ENCODE measurements around the gene TEX29. TPM values are rescaled to one million over a fixed set of nuclear protein-coding genes. Genes with fewer than 3 reads are reported as not detected.

Gene TEX29
- total and polyA plus RNA-seq, 7 donors = 0.79 to 2.1 (median 1.5) TPM; not detected in 4

- no peaks in the 10 kb centered on the region for H3K4me1 ChIP-seq
- WGBS, 2 donors = 77 to 79% methylated on average over 21 of the region's 21 CpGs
These were observed 69.4 kb downstream of the TEX29 start for GRCh38 chr13:111389621-111390521.

GRCh38 chr13:111390522-111391270 lies 70.3 kb downstream of the TEX29 start:
- Histone ChIP-seq H3K27ac (no peak overlapping the region), H3K4me3 (no peak overlapping the region), H3K36me3 (no peaks in the 10 kb centered on the region), H3K9me3 (no peaks in the 10 kb centered on the region), H3K4me1 (no peaks in the 10 kb centered on the region), H3K27me3 (no peaks in the 10 kb centered on the region)
- no peak for DNase-seq
- 88 to 89% methylated on average over 18 of the region's 18 CpGs for WGBS, 2 donors
- intact Hi-C loops (cut with DNase I) = no loop called here
- TF ChIP-seq POLR2A (IDR thresholded peaks at IDR 0.05) (no peak), POLR2AphosphoS5 (IDR thresholded peaks at IDR 0.05) (no peak), CTCF (IDR thresholded peaks at IDR 0.05) (no peak), EP300 (IDR thresholded peaks at IDR 0.05) (no peak)

More at GRCh38 chr13:111389621-111390521, 69.4 kb downstream of the TEX29 start:
- no peaks in the 10 kb centered on the region for H3K36me3 ChIP-seq
- no peak for DNase-seq
- H3K4me3 ChIP-seq = no peak overlapping the region
- H3K9me3 ChIP-seq = no peaks in the 10 kb centered on the region
- intact Hi-C loops (cut with DNase I) = no loop called here
- H3K27me3 ChIP-seq = no peaks in the 10 kb centered on the region
- H3K27ac ChIP-seq = no peak overlapping the region
- TF ChIP-seq EP300 (IDR thresholded peaks at IDR 0.05) = no peak
- TF ChIP-seq POLR2A (IDR thresholded peaks at IDR 0.05) = no peak
- no peak for TF ChIP-seq CTCF (IDR thresholded peaks at IDR 0.05)
- no peak for TF ChIP-seq POLR2AphosphoS5 (IDR thresholded peaks at IDR 0.05)

DNA sequence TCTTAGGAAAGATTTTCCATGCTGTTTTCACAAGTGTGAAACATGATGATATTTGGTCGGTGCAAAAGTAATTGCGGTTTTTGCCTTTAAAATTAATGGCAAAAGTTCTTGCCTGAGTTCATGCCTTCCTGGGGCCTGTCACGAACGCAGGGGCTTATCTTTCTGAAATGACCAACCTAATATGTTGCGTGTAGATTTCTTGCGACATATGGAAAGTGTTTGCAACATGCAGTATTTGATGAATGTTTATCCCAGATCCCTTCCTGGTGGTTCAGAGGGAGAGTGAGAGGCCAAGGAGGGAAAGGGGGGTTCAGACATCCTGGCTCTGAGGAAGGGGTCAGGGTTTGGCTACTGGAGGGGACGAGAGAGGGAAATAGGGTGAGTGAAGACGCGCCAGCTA lies 72.0 kb downstream of the TEX29 start:
- no peaks in the 10 kb centered on the region for H3K27me3 ChIP-seq
- no peak overlapping the region for H3K4me3 ChIP-seq
- DNase-seq = no peak
- no peak overlapping the region for H3K27ac ChIP-seq
- H3K4me1 ChIP-seq = no peaks in the 10 kb centered on the region
- WGBS, 2 donors = 81 to 86% methylated on average over 9 of the region's 9 CpGs
- H3K9me3 ChIP-seq = no peaks in the 10 kb centered on the region
- no peaks in the 10 kb centered on the region for H3K36me3 ChIP-seq
- intact Hi-C loops (cut with DNase I) = no loop called here
- TF ChIP-seq EP300 (IDR thresholded peaks at IDR 0.05) = no peak
- TF ChIP-seq POLR2A (IDR thresholded peaks at IDR 0.05) = no peak
- no peak for TF ChIP-seq POLR2AphosphoS5 (IDR thresholded peaks at IDR 0.05)
- no peak for TF ChIP-seq CTCF (IDR thresholded peaks at IDR 0.05)

DNA sequence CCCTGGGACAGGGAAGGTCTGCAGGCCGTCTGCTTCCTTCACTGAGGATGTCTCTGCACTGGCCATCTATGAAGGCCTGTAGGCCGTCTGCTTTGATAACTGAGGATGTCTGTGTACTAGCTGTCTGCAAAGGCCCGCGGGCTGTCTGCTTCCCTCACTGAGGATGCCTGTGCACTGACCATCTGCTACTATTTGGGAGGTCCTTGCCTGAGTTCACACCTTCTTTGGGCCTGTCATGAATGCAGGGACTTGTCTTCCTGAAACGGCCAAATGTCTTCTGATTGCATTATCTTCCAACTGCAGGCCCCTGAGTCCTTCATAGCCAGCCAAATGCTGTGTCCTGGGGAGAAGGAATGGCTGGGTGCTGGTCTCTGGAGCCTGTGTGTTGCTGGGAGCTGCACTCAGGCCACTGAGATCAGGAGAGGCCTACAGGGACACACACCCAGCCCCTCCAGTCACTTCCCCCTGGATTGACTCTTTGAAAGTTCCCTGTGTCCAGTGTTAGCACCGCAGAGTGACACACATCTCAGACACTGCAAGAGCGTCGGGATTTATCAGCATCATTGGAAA lies 72.9 kb downstream of the TEX29 start:
- DNase-seq = no peak
- intact Hi-C loops (cut with DNase I) = no loop called here

More for the DNA sequence above, 72.9 kb downstream of the TEX29 start:
- Histone ChIP-seq H3K4me3 (no peak overlapping the region), H3K27me3 (no peaks in the 10 kb centered on the region), H3K4me1 (no peaks in the 10 kb centered on the region), H3K9me3 (no peaks in the 10 kb centered on the region), H3K36me3 (no peaks in the 10 kb centered on the region), H3K27ac (no peak overlapping the region)
- 83 to 86% methylated on average over 8 of the region's 8 CpGs for WGBS, 2 donors
- TF ChIP-seq POLR2AphosphoS5 (IDR thresholded peaks at IDR 0.05) (no peak), EP300 (IDR thresholded peaks at IDR 0.05) (no peak), CTCF (IDR thresholded peaks at IDR 0.05) (no peak), POLR2A (IDR thresholded peaks at IDR 0.05) (no peak)

Other genes starting within 250 kb of the TEX29 start
- gene ARHGEF7, start 205.3 kb upstream of the TEX29 start, total RNA-seq = 10 to 100 TPM; 41.0 to 79.8 (median 57.4) TPM
- gene ARHGEF7, start 205.3 kb upstream of the TEX29 start, polyA plus RNA-seq = 10 to 100 TPM in 2 of 3 donors, 1 to 10 TPM in 1; 8.4 to 30.6 (median 11.3) TPM